Mesenchymal stem cell (in vitro differentiated cells and primary cell): Measurements from ENCODE around the gene GARRE1.

Experiments used
- DNase-seq: peaks from one replicate; pipeline ENCODE4 v3.0.0-alpha.2; 2013
- H2AFZ ChIP-seq: one replicate; pipeline ENCODE4 v1.6.1; 2013; ENCODE audit warnings: low read depth, mild to moderate bottlenecking, control low read depth, inconsistent platforms, low read length, moderate library complexity
- H2AK5ac ChIP-seq: 2 replicates; pipeline ENCODE4 v1.6.1; 2013; ENCODE audit warnings: low read length, moderate library complexity, mild to moderate bottlenecking, inconsistent platforms; ENCODE audit not compliant: severe bottlenecking
- H2BK120ac ChIP-seq: one replicate; pipeline ENCODE4 v1.6.1; 2013; ENCODE audit warnings: low read depth, mild to moderate bottlenecking, inconsistent platforms, low read length, moderate library complexity
- H2BK12ac ChIP-seq, 2 experiments: one replicate each; pipeline ENCODE4 v1.6.1; 2013; ENCODE audit warnings: inconsistent platforms in 2 of 2, low read length in 2 of 2, mild to moderate bottlenecking in 2 of 2, moderate library complexity in 2 of 2, control low read depth in 1 of 2
- H2BK15ac ChIP-seq: one replicate; pipeline ENCODE4 v1.6.1; 2013; ENCODE audit warnings: mild to moderate bottlenecking, low read depth, inconsistent platforms; ENCODE audit not compliant: poor library complexity, severe bottlenecking
- H2BK5ac ChIP-seq: 2 replicates; pipeline ENCODE4 v1.6.1; 2013; ENCODE audit warnings: low read depth, mild to moderate bottlenecking, low read length, control low read depth, inconsistent platforms; ENCODE audit not compliant: poor library complexity, severe bottlenecking
- H3K14ac ChIP-seq, 2 experiments: one replicate each; pipeline ENCODE4 v1.6.1; 2013; ENCODE audit warnings: inconsistent platforms in 2 of 2, low read length in 2 of 2, control low read depth in 1 of 2, mild to moderate bottlenecking in 1 of 2, moderate library complexity in 1 of 2
- H3K18ac ChIP-seq, 2 experiments: one replicate each; pipeline ENCODE4 v1.6.1; 2013; ENCODE audit warnings: inconsistent platforms in 2 of 2, low read length in 2 of 2, control low read depth in 1 of 2, low read depth in 1 of 2, mild to moderate bottlenecking in 1 of 2
- H3K23ac ChIP-seq, 2 experiments: one replicate each; pipeline ENCODE4 v1.6.1; 2013; ENCODE audit warnings: inconsistent platforms in 2 of 2, low read length in 2 of 2, mild to moderate bottlenecking in 2 of 2, moderate library complexity in 2 of 2, control low read depth in 1 of 2
- H3K27ac ChIP-seq: 2 replicates; pipeline ENCODE4 v1.5.1; 2013; ENCODE audit warnings: mild to moderate bottlenecking, moderate library complexity, low read length, control low read depth, inconsistent platforms; ENCODE audit not compliant: poor library complexity, severe bottlenecking
- H3K27me3 ChIP-seq, 2 experiments: 2 replicates each; pipeline versions ENCODE4 v1.6.1 to v1.7.0; 2013; ENCODE audit warnings: low read length in 2 of 2, mild to moderate bottlenecking in 2 of 2, moderate library complexity in 2 of 2, control low read depth in 1 of 2, inconsistent platforms in 1 of 2; ENCODE audit not compliant: control insufficient read depth in 1 of 2, insufficient read depth in 1 of 2
- H3K36me3 ChIP-seq, 2 experiments: 2 replicates each; pipeline versions ENCODE4 v1.6.1 to v1.7.0; 2013; ENCODE audit warnings: low read length in 2 of 2, control low read depth in 1 of 2, inconsistent platforms in 1 of 2, low read depth in 1 of 2, mild to moderate bottlenecking in 1 of 2; ENCODE audit not compliant: insufficient read depth in 2 of 2, control insufficient read depth in 1 of 2
- H3K4ac ChIP-seq, 2 experiments: one replicate each; pipeline ENCODE4 v1.6.1; 2013; ENCODE audit warnings: inconsistent platforms in 2 of 2, low read length in 2 of 2, mild to moderate bottlenecking in 2 of 2, moderate library complexity in 2 of 2, control low read depth in 1 of 2, low read depth in 1 of 2
- H3K4me1 ChIP-seq: 2 replicates; pipeline ENCODE4 v1.6.1; 2013; ENCODE audit warnings: low read depth, low read length, control low read depth; ENCODE audit not compliant: control insufficient read depth, insufficient read depth
- H3K4me2 ChIP-seq: 2 replicates; pipeline ENCODE4 v1.6.1; 2013; ENCODE audit warnings: low read length, mild to moderate bottlenecking, inconsistent platforms; ENCODE audit not compliant: poor library complexity, severe bottlenecking
- H3K4me3 ChIP-seq, 2 experiments: 2 replicates each; pipeline versions ENCODE4 v1.5.1 to v1.7.0; 2013; ENCODE audit warnings: low read length in 2 of 2, mild to moderate bottlenecking in 2 of 2, control low read depth in 1 of 2, low read depth in 1 of 2; ENCODE audit not compliant: insufficient read depth in 1 of 2
- H3K79me1 ChIP-seq: replicated peaks from 2 replicates; pipeline ENCODE4 v1.6.1; 2013; ENCODE audit warnings: mild to moderate bottlenecking, control low read depth, low read length, inconsistent platforms; ENCODE audit not compliant: poor library complexity, severe bottlenecking
- H3K9ac ChIP-seq: 2 replicates; pipeline ENCODE4 v1.7.0; 2013; ENCODE audit warnings: mild to moderate bottlenecking, low read length, moderate library complexity
- H3K9me3 ChIP-seq: 2 replicates; pipeline ENCODE4 v1.7.0; 2013; ENCODE audit warnings: mild to moderate bottlenecking, low read length; ENCODE audit not compliant: control insufficient read depth
- H4K8ac ChIP-seq: one replicate; pipeline ENCODE4 v1.6.1; 2013; ENCODE audit warnings: inconsistent platforms, mild to moderate bottlenecking, low read length, moderate library complexity
- H4K91ac ChIP-seq: one replicate; pipeline ENCODE4 v1.6.1; 2013; ENCODE audit warnings: mild to moderate bottlenecking, low read length, inconsistent platforms
- WGBS: methylation state at CpG from one replicate; pipeline ENCODE4 v1.1.7; 2013; ENCODE audit warnings: mixed read lengths; 5-methylcytosine and 5-hydroxymethylcytosine counted together

GARRE1 gene

DNA sequence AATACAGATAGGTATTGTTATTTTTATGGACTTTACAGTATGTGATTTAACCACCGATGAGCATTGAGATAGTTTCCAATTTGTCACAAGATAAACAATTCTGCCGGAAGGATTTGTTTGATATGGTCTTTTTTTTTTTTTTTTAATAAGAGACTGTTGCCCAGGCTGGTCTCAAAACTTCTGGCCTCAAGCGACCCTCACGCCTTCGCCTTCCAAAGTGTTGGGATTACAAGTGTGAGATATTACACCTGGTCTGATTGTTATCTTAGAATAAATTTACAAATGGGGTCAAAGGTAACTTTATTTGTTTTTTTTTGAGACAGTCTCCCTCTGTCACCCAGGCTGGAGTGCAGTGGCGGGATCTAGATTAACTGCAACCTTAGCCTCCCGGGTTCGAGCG is 1.2 kb downstream of the GARRE1 start:
- peak overlapping the region; percentile 84 for H3K4me2 ChIP-seq
- H3K79me1 ChIP-seq, result peaks cover 14% of the 10 kb centered on the region
- no peaks in the 10 kb centered on the region for H3K9me3 ChIP-seq
- no peak overlapping the region for H2AK5ac ChIP-seq
- no peak overlapping the region for H2BK5ac ChIP-seq
- peaks cover 6% of the 10 kb centered on the region for H3K4me1 ChIP-seq
- no peak for DNase-seq
- H3K9ac ChIP-seq, result peak overlapping the region; percentile 94
- no peaks in the 10 kb centered on the region for H3K27me3 ChIP-seq
- no peak overlapping the region for H3K4ac ChIP-seq
- no peak overlapping the region for H3K23ac ChIP-seq
- H2BK12ac ChIP-seq, result no peak overlapping the region
- H3K4me3 ChIP-seq, result peak overlapping the region in 1 of 2 experiments; percentile 81
- H3K27ac ChIP-seq, result no peak overlapping the region
- no peak overlapping the region for H3K18ac ChIP-seq
- no peak overlapping the region for H2BK120ac ChIP-seq
- no peak overlapping the region for H2BK15ac ChIP-seq
- H4K8ac ChIP-seq, result no peak overlapping the region
- H2AFZ ChIP-seq, result no peak overlapping the region
- no peak overlapping the region for H4K91ac ChIP-seq
- WGBS, result 77% methylated on average over 9 of the region's 9 CpGs
- H3K14ac ChIP-seq, result no peak overlapping the region
- H3K36me3 ChIP-seq, result no peaks in the 10 kb centered on the region

DNA sequence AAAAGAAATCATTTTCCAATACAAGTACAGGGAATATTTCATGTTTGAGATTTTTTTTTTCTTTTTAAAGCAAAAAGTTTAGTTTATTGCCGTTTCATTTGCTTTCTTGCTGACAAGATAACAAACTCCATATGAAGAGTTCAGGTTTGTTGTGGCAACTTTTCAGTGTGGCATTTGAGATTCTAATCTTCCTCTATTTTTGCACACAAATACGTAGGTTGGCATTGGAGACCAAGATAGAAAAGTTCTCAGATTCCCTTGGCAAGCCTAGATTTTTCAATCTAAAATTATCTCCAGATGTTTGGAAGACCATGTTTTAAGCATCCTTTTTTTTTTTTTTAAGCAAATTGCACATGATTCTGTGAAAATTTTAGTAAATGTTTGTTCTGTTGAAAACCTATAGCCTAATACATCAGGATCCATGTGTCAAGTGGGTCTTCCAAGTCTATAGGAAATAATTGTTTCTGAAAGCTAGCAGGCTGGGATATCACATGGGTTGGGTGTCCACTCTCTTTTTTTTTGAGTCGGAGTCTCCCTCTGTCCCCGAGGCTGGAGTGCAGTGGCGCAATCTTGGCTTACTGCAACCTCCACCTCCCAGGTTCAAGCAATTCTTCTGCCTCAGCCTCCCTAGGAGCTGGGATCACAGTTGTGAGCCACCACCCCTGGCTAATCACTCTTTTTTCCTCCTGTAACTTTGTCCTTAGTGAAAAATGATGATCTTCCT is 2.6 kb downstream of the GARRE1 start:
- Histone ChIP-seq H3K4me3 (no peak overlapping the region), H2BK5ac (no peak overlapping the region), H2BK120ac (no peak overlapping the region), H2AK5ac (no peak overlapping the region), H3K9me3 (no peaks in the 10 kb centered on the region), H3K23ac (no peak overlapping the region), H3K27me3 (no peaks in the 10 kb centered on the region), H3K9ac (peak overlapping the region; percentile 66), H4K8ac (no peak overlapping the region), H2AFZ (no peak overlapping the region), H3K14ac (no peak overlapping the region), H3K79me1 (peaks cover 23% of the 10 kb centered on the region), H4K91ac (no peak overlapping the region), H3K27ac (no peak overlapping the region), H3K36me3 (no peaks in the 10 kb centered on the region), H2BK15ac (no peak overlapping the region), H3K18ac (no peak overlapping the region), H3K4ac (no peak overlapping the region), H3K4me2 (no peak overlapping the region), H3K4me1 (peaks cover 15% of the 10 kb centered on the region), H2BK12ac (no peak overlapping the region)
- no peak for DNase-seq
- WGBS, result 84% methylated on average over 5 of the region's 5 CpGs

DNA sequence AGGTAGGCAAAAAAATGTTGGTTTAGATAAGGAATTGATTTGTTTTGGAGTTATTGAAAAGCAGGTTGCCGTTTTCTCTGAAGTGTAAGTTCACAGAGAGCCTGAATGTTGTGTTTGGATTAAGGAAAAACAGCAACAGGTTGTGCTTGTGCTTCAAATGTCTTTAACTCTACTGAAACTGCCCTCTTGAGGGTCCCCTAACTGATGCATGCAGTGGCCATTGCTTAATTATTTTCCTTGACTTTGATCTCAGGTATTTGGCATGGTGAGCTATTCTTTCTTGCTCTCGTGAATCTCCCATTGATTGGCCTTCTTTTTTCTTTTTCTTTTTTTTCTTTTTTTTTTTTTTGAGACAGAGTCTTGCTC is 3.2 kb downstream of the GARRE1 start:
- WGBS, result 100% methylated on average over 2 of the region's 2 CpGs
- no peak for DNase-seq
- Histone ChIP-seq H2AK5ac (no peak overlapping the region), H3K4me1 (peaks cover 17% of the 10 kb centered on the region), H3K4me3 (no peak overlapping the region), H3K36me3 (no peaks in the 10 kb centered on the region), H2BK5ac (no peak overlapping the region), H3K18ac (no peak overlapping the region), H3K4me2 (no peak overlapping the region), H2BK120ac (no peak overlapping the region), H2AFZ (no peak overlapping the region), H3K9ac (peak overlapping the region; percentile 66), H3K14ac (no peak overlapping the region), H2BK15ac (no peak overlapping the region), H3K27ac (no peak overlapping the region), H3K23ac (no peak overlapping the region), H3K79me1 (peaks cover 23% of the 10 kb centered on the region), H3K9me3 (no peaks in the 10 kb centered on the region), H3K4ac (no peak overlapping the region), H4K8ac (no peak overlapping the region), H3K27me3 (no peaks in the 10 kb centered on the region), H2BK12ac (no peak overlapping the region), H4K91ac (no peak overlapping the region)

DNA sequence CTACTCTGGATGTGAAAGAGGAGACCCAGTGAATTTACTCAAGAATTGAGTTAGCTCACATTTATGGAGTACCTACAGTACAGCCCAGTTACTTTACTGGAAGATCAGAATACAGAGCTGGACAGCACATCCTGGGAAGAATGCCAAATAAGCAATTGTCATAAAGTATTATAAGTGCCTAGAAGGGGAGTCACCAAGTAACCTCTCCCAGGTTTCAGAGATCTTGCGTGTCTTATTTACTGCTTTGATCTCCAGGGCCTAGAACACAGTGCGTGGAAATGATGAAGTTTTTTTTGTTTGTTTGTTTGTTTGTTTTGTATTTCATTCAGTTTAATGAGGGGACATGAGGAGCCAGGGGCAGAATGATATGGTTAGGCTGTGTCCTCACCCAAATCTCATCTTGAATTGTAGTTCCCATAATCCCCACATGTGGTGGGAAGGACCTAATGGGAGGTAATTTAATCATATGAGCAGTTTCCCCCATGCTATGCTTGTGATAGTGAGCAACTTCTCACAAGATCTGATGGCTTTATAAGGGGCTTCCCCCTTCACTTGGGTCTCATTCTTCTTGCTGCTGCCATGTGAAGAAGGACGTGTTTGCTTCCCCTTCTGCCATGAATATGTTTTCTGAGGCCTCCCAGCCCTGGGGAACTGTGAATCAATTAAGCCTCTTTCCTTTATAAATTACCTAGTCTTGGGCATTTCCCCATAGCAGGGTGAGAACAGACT is 5.2 kb downstream of the GARRE1 start:
- Histone ChIP-seq H3K4me2 (no peak overlapping the region), H2BK15ac (no peak overlapping the region), H3K9me3 (no peaks in the 10 kb centered on the region), H2AK5ac (no peak overlapping the region), H2BK120ac (no peak overlapping the region), H3K36me3 (no peaks in the 10 kb centered on the region), H3K18ac (no peak overlapping the region), H3K27me3 (no peaks in the 10 kb centered on the region), H3K79me1 (peaks cover 25% of the 10 kb centered on the region), H3K27ac (no peak overlapping the region), H2AFZ (no peak overlapping the region), H3K4me1 (peaks cover 19% of the 10 kb centered on the region), H2BK12ac (no peak overlapping the region), H4K91ac (no peak overlapping the region), H3K23ac (no peak overlapping the region), H3K9ac (no peak overlapping the region), H2BK5ac (no peak overlapping the region), H3K4me3 (no peak overlapping the region), H4K8ac (no peak overlapping the region), H3K14ac (no peak overlapping the region), H3K4ac (no peak overlapping the region)
- WGBS, result 87% methylated on average over 3 of the region's 3 CpGs
- DNase-seq, result no peak
